GM18861 (cell line): ENCODE results near the gene ADH5.
"Not testable (repeated sequence)": the region's sequence is repeated elsewhere in the genome, so short reads cannot be mapped to it uniquely, and the experiment has no call there.

Experiments
- ATAC-seq: cut with Tn5 transposase; IDR thresholded peaks from one replicate; pipeline ENCODE4 v1.9.1; 2021; ENCODE audit not compliant: unreplicated experiment

ADH5 gene

GRCh38 chr4:99088023-99088449, 552 bp downstream of the ADH5 start:
- ATAC-seq, result peak; percentile 27

- ATAC-seq, result no peak
Measured at GRCh38 chr4:99084595-99084994, 4.0 kb downstream of the ADH5 start.

GRCh38 chr4:99082192-99082591, 6.4 kb downstream of the ADH5 start:
- ATAC-seq, result no peak

- ATAC-seq, result not testable (repeated sequence)
Measured at GRCh38 chr4:99080869-99081268, 7.7 kb downstream of the ADH5 start.

- ATAC-seq, result no peak
Measured at GRCh38 chr4:99079625-99080295, 8.8 kb downstream of the ADH5 start.

- ATAC-seq, result no peak
Measured at GRCh38 chr4:99078931-99079624, 9.5 kb downstream of the ADH5 start.

GRCh38 chr4:99078336-99078735, 10.3 kb downstream of the ADH5 start:
- ATAC-seq, result no peak

- ATAC-seq, result no peak
Measured at GRCh38 chr4:99077177-99077576, 11.4 kb downstream of the ADH5 start.

- no peak for ATAC-seq
Measured at GRCh38 chr4:99076292-99076976, 12.2 kb downstream of the ADH5 start.

- no peak for ATAC-seq
Measured at GRCh38 chr4:99074816-99075215, 13.8 kb downstream of the ADH5 start.

- no peak for ATAC-seq
Measured at GRCh38 chr4:99071159-99071558, 17.4 kb downstream of the ADH5 start.

- ATAC-seq, result no peak
Measured at GRCh38 chr4:99067617-99068016, 21.0 kb downstream of the ADH5 start.

GRCh38 chr4:99065521-99065920, 23.1 kb downstream of the ADH5 start:
- not testable (repeated sequence) for ATAC-seq

GRCh38 chr4:99062120-99062519, 26.5 kb downstream of the ADH5 start:
- no peak for ATAC-seq

- ATAC-seq, result no peak
Measured at GRCh38 chr4:99061048-99061700, 27.4 kb downstream of the ADH5 start.

- ATAC-seq, result no peak
Measured at GRCh38 chr4:99059550-99059949, 29.0 kb downstream of the ADH5 start.

GRCh38 chr4:99058228-99058627, 30.4 kb downstream of the ADH5 start:
- no peak for ATAC-seq

- peak; percentile 66 for ATAC-seq
Measured at GRCh38 chr4:99054428-99054994, 34.1 kb downstream of the ADH5 start.

GRCh38 chr4:99052902-99053301, 35.7 kb downstream of the ADH5 start:
- ATAC-seq, result no peak

GRCh38 chr4:99047710-99048109, 40.9 kb downstream of the ADH5 start:
- no peak for ATAC-seq

- ATAC-seq, result no peak
Measured at GRCh38 chr4:99043346-99043745, 45.2 kb downstream of the ADH5 start.
